Vagina (tissue), 2 donors: ENCODE results near the gene DOCK8. TPM values are rescaled to one million over a fixed set of nuclear protein-coding genes. Genes with fewer than 3 reads are reported as not detected.
A peak's percentile ranks its signal among the peaks of the same experiment; 100 is the strongest.
"Not testable (repeated sequence)": the region's sequence is repeated elsewhere in the genome, so short reads cannot be mapped to it uniquely, and the experiment has no call there.

ENCODE experiments used
- DNase-seq, 2 donors: peaks; one replicate each; pipeline ENCODE4 v3.0.0-alpha.2; 2017; ENCODE audit errors: extremely low spot score in 2 of 2
- H3K27ac ChIP-seq: fragments of 200-600 bp; sonication (generic); one replicate; pipeline ENCODE4 v1.5.1; 2019
- H3K27me3 ChIP-seq: fragments of 200-600 bp; sonication (generic); one replicate; pipeline ENCODE4 v1.5.1; 2019
- H3K36me3 ChIP-seq, 2 donors: fragments of 200-600 bp; sonication (generic); one replicate each; pipeline ENCODE4 v1.5.1; 2017 to 2019
- H3K4me1 ChIP-seq: fragments of 200-600 bp; sonication (generic); one replicate; pipeline ENCODE4 v1.5.1; 2019
- H3K4me3 ChIP-seq, 2 donors: fragments of 200-600 bp; sonication (generic); 1 replicate in 1 of 2; 2 replicates in 1 of 2; pipeline ENCODE4 v1.5.1; 2016 to 2019
- H3K9me3 ChIP-seq: fragments of 200-600 bp; sonication (generic); one replicate; pipeline ENCODE4 v1.5.1; 2019
- CTCF ChIP-seq, 3 experiments: fragments of 450-650 bp in 2 of 3; fragments of 200-600 bp in 1 of 3; sonication (generic) in 1 of 3; IDR thresholded peaks; one replicate each; pipeline ENCODE4 v1.5.1; 2017 to 2019; ENCODE audit warnings: antibody characterized with exemption in 3 of 3, mild to moderate bottlenecking in 2 of 3, moderate library complexity in 2 of 3
- POLR2A ChIP-seq, 2 donors: fragments of 450-650 bp; IDR thresholded peaks; one replicate each; pipeline ENCODE4 v1.6.1; 2017; ENCODE audit warnings: antibody characterized with exemption in 2 of 2, mild to moderate bottlenecking in 2 of 2, moderate library complexity in 2 of 2
- POLR2AphosphoS5 ChIP-seq, 2 donors: sonication (generic); formaldehyde crosslinking; IDR thresholded peaks; one replicate each; pipeline ENCODE4 v1.9.0; 2017; ENCODE audit warnings: antibody characterized with exemption in 2 of 2, mild to moderate bottlenecking in 2 of 2, low read depth in 1 of 2; ENCODE audit not compliant: insufficient read depth in 1 of 2
- intact Hi-C: fragments of 100-400 bp; cut with DNase I; formaldehyde crosslinking; loops from one replicate; pipeline ENCODE4 v1.15.1; 2023
- total RNA-seq: library from RNA; depleted of rRNA; stranded (reverse); fragments of >200 nt; gene quantifications from one replicate; pipeline ENCODE4 v1.2.3, GENCODE V29; 2016

The DOCK8 gene
- total RNA-seq = 18.4 TPM

GRCh38 chr9:214648-215493 lies at the start of gene DOCK8:
Gene DOCK8, plus strand, starts transcription at chr9:214865. Its CDS starts 112 bp downstream, at chr9:214977.
- no peaks in the 10 kb centered on the region for H3K27me3 ChIP-seq
- peak within 1 kb of the TSS; percentile 53 to 63 for H3K4me3 ChIP-seq
- intact Hi-C loops = no loop called here
- DNase-seq = no peak
- H3K4me1 ChIP-seq = no peaks in the 10 kb centered on the region
- no peak for TF ChIP-seq POLR2A (IDR thresholded peaks at IDR 0.05)
- TF ChIP-seq POLR2AphosphoS5 (IDR thresholded peaks at IDR 0.05; ENCODE audit: insufficient read depth in 1 of 2, low read depth in 1 of 2) = peak in 1 of 2 donors; percentile 31
- peak in 1 of 3 experiments; percentile 23 for TF ChIP-seq CTCF (IDR thresholded peaks at IDR 0.05)
- no peaks in the 10 kb centered on the region for H3K9me3 ChIP-seq
- peak within 1 kb of the TSS; percentile 83 for H3K27ac ChIP-seq
- no peaks in the 10 kb centered on the region for H3K36me3 ChIP-seq

GRCh38 chr9:169757-170156 lies 44.9 kb upstream of the DOCK8 start:
- H3K27me3 ChIP-seq, intact Hi-C loops, H3K4me1 ChIP-seq, DNase-seq, H3K36me3 ChIP-seq, H3K9me3 ChIP-seq, H3K4me3 ChIP-seq, H3K27ac ChIP-seq: not testable (repeated sequence)

- intact Hi-C loops, H3K27ac ChIP-seq, H3K36me3 ChIP-seq, DNase-seq, H3K4me1 ChIP-seq, H3K9me3 ChIP-seq, H3K27me3 ChIP-seq: not testable (repeated sequence)
- H3K4me3 ChIP-seq = peak overlapping the region in 1 of 2 donors; percentile 47
These were observed 36.4 kb upstream of the DOCK8 start for GRCh38 chr9:178140-178825.

GRCh38 chr9:178970-179383 lies 35.7 kb upstream of the DOCK8 start, which contains the start of gene ZNG1A:
Gene ZNG1A, minus strand, starts transcription at chr9:179056. Its CDS starts 87 bp downstream, at chr9:178969.
- not testable (repeated sequence) for DNase-seq

GRCh38 chr9:199601-200000 lies 15.1 kb upstream of the DOCK8 start:
- H3K4me1 ChIP-seq, H3K9me3 ChIP-seq, H3K4me3 ChIP-seq, H3K27ac ChIP-seq, intact Hi-C loops, DNase-seq, H3K36me3 ChIP-seq, H3K27me3 ChIP-seq: not testable (repeated sequence)

More at GRCh38 chr9:178970-179383, 35.7 kb upstream of the DOCK8 start, which contains the start of gene ZNG1A:
- intact Hi-C loops, H3K4me1 ChIP-seq, H3K36me3 ChIP-seq, H3K9me3 ChIP-seq, H3K27me3 ChIP-seq: not testable (repeated sequence)
- peak within 1 kb of the TSS; percentile 48 for H3K27ac ChIP-seq
- H3K4me3 ChIP-seq = peak within 1 kb of the TSS in 1 of 2 donors; percentile 47

- Histone ChIP-seq H3K36me3 (no peaks in the 10 kb centered on the region), H3K4me3 (no peak overlapping the region), H3K4me1 (no peaks in the 10 kb centered on the region), H3K27me3 (no peaks in the 10 kb centered on the region), H3K9me3 (no peaks in the 10 kb centered on the region), H3K27ac (no peak overlapping the region)
- DNase-seq = no peak
- intact Hi-C loops = no loop called here
- TF ChIP-seq POLR2A (IDR thresholded peaks at IDR 0.05) (no peak), POLR2AphosphoS5 (IDR thresholded peaks at IDR 0.05; ENCODE audit: insufficient read depth in 1 of 2, low read depth in 1 of 2) (no peak), CTCF (IDR thresholded peaks at IDR 0.05) (no peak)
These were observed 8.2 kb upstream of the DOCK8 start for GRCh38 chr9:206481-206880.
